ENCODE measurements around the gene RALB.
A peak's percentile ranks its signal among the peaks of the same experiment; 100 is the strongest.

Gene RALB

GRCh38 chr2:120252225-120253020, at the start of gene RALB:
RALB (plus strand) TSS chr2:120252852; CDS start chr2:120278665, 25,813 bp downstream.
- peak; percentile 100 for DNase-seq

GRCh38 chr2:120203251-120204021, 49.2 kb upstream of the RALB start:
- no peak for DNase-seq

GRCh38 chr2:120204022-120204405, 48.6 kb upstream of the RALB start:
- DNase-seq = no peak

DNA sequence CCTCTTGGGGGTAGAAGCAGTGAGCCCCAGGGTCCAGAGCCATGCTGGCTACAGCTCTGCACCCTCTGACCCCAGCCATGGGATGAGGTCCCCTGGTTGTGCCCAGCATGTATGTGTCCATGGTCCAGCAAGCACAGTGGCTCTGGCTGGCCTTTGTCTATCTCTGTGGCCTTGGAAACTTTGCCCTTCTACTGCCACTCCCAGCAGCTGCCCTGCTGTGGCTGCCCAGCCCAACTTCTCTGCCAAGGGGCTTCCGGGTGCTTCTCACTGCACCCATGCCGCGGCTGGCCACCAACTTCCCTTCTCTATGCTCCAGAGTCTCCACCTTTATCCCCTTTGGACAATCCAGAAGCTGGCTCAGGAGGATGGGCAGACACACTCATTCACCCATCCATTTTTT, 48.2 kb upstream of the RALB start:
- no peak for DNase-seq

DNA sequence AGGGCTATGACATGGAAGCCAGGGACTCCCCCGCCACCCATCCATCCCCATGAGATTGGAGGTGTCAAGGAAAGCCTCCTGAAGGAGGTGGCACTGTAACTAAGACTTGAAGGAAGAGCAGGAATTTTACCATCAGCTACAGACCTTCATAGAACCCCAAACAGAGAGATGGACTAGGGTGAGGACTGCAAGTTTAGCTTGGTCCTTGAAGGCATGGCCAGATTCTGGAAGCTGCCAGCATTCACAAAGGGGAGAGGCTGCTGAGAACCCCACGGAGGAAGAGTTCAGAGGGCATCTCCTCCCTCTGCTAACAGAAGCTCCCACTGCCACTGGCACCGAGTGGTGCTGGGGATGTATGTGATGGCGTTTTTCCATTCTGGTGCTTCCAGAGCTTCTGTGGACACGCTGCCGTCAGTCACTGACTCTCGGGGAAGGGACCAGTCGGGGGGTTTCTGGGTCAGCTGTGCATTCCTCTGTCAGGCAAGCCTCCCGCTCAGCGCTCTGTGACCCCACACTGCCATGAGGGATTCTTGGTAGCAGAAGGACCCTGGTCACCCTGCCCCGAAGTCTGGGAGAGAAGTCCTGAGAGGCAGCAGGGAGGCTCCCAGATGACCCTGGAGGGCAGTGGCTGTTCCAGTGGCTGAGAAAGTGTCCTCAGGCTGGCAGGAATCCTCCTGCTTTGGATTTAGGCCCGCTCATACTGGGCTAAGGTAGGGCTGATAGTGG, 47.5 kb upstream of the RALB start:
- DNase-seq = no peak

DNA sequence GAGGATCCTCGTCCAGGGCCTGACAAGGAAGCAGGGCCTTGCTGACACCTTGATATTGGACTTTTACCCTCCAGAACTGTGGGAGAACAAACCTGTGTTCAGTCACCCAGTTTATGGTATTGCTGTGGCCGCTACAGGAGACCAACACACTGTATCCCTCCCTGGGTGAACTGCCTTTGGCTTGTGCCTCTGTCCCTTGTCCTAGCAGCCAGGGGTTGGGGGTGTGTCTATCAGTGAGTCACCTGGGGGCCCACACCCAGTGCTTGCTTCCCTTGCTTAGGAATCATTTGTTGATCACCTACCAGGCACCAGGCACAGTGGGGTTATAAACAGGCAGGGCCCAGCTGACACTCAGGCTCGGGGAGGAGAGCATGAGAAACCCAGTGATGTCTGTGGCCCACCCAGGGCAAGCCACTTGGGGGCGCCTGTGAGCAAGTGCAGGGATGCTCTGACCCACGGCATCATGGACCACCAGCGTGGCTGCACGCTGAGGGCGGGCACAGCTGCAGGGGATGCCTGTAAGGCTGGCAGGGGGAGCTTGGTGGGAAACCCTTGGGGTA, 46.5 kb upstream of the RALB start:
- DNase-seq = peak; percentile 61

DNA sequence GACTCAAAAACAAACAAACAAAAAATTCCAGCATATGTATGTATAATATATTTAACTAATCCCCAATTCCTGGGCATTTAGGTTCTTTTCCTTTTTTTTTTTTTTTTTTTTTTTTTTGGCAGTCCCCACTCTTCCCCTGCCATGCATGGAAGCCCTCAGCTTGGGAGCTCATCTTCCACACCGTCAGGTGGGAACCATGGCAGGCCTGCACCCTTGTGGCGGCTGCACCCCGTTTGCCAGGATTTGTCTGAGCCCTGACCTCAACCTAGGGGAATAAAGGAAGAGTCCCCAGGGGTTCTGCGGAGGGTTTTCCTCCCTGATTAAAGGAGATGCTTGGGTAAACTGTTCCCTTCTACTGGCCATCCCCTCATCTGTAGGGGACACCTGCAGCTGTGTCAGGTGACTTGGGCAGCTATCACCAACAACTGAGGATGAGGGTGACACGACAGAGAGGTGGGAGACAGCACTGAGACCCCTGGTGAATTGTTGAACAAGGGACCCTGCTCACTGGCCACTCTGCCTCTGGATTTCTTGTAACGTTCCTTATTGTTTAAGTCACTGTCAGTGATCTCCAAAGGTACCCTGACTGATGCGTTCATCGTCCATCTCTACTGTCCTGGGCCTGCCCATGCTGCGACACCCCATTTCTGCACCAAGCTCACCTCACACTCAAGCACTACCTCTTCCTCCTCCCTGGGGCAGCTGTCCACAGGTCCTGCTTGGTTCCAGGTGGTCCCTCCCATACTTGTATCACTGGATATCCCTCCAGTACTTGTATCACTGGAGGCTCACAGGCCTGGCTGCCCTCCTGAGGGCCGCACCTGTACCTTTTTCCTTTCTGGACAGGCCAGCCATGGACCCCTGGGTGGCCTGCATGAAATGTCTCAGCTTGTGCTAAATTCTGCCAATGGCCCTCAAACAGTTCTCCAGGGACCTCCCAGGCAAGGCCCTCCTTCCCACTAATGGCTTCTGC, 44.0 kb upstream of the RALB start:
- no peak for DNase-seq

DNA sequence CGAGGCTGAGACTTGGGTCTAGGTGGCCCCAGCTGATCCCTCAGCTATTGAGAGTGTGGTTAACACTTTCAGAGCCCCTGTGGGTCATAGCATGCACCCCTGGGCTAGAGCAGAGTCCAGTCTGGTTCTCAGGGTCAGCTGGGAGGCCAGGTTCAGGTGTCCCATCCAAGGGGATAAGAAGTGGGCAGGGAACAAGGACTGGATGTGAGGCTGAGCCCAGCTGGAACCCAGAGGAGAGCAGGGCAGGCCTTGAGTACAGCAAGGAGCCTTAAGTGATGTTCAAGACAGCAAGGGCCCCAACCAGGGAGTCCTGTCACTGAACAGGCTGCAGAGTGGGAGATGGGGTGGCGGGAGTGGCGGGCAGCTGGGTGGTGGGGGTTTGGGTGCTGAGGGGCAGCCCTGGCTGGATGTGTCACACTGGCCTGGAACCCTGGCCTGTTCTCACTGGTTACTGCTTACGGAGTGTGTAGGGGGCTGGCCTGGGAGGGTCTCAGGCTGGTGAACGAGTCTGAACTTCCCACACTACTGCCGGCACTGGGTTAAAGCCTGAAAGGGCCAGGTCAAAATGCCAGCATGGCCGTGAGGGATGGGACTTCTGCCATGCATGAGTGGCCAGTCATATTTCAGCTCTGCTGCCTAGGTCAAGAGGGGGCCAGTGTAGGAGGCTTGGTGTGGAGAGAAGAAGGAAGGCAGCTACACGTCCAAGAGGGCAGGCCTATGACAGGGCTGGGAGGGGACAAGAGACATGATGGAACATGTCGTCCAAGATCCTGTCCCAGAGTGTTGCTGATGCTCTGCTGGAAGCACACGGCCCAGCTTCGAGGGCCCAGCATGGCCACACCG, 43.0 kb upstream of the RALB start:
- no peak for DNase-seq

DNA sequence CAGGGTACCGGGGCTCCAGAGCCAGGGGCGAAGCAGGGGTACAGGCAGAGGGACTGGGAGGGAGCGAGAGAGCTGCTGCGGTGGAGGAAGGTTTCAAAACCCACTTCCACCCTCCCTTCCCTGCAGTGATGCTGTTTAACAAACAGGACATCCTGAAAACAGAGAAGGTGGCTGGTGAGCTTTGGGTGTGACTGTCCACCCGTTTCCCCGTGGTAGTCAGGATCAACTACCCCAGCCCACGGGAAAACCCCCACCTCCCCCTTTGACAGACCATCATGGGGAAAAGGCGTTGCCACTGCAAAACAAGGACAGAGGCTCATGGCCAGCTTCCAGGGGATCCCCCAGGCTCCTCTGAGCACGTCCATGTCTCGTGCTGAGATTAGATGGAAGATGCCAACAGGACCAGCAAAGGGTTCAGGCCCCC, 42.4 kb upstream of the RALB start:
- no peak for DNase-seq

- DNase-seq = no peak
Observed at GRCh38 chr2:120218181-120218580, 34.5 kb upstream of the RALB start.

DNA sequence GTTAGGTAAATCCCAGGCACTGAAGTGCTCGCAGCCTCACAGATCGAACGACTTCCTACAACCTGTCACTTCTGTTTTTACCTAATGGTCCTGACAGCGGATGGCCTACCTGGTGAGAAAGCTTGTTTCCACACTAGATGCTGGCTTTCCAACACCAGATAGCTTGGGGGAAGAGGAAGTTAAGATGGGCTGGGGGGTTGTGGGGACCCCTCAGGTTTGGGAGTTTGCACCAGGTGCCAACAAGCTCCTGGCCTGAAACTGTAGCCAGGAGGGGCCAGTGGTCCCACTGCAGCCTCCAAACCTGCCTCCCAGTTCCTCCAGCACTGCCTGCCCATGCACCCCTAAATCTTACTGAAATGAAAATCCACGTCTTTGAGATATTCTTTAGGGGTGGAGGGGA, 33.4 kb upstream of the RALB start:
- DNase-seq = no peak

- no peak for DNase-seq
Observed at GRCh38 chr2:120219766-120220165, 32.9 kb upstream of the RALB start.

DNA sequence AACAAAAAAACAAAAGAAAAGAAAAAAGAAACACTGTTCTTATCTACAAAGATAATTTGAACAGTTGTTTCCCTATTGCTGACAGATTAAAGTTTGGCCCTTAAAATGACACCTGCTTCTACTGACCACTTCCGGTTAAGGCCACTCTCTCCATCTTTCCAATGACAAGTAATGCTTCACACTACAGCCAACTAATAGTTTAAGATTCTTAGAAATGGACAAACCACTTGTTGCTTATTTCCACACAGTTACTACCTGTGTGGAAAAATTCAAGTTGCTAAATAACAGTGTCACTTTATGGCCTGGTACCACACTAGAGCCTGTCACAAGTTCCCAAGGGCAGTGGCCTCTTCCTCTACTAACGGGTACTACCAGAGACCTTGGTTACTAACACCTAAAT, 31.9 kb upstream of the RALB start:
- DNase-seq = no peak

GRCh38 chr2:120221616-120222015, 31.0 kb upstream of the RALB start:
- DNase-seq = no peak

DNA sequence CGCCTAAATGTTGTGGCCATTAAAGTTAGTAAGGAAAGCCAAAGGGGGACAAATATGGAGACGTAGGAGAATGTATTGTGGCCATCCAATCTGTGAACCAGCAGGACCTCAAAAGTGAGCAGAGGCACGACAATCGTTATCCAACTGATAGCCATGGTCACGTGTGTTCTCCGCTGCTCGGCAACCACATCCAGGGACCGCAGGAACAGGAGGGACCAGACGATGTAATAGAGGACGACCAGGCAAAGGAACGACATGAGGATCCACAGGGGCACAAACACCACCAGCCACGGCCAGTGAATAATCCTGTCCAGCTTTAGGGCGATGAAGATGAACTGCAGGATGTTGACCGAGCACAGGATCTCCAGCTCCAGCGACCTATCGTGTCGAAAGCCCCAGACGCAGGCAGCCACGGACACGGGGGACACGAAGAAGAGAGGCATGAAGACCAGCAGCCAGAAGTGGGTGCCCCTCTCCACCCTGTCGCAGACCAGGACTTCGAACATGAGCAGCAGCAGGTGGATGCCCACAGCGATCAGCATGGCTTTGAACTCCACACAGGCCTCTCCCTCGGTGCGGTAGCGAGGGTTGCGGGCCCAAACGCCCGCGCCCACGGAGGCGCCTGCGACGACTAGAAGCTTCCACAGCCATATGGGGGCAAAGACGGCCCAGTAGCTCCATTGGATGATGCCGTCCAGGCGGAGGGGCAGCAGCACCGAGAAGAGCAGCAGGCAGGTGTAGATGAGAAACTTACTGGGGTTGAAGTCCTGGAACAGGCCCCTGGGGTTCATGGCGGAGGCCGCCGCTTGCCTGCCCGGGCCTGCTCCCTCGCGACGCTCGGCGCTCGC, 30.2 kb upstream of the RALB start:
- DNase-seq = no peak

DNA sequence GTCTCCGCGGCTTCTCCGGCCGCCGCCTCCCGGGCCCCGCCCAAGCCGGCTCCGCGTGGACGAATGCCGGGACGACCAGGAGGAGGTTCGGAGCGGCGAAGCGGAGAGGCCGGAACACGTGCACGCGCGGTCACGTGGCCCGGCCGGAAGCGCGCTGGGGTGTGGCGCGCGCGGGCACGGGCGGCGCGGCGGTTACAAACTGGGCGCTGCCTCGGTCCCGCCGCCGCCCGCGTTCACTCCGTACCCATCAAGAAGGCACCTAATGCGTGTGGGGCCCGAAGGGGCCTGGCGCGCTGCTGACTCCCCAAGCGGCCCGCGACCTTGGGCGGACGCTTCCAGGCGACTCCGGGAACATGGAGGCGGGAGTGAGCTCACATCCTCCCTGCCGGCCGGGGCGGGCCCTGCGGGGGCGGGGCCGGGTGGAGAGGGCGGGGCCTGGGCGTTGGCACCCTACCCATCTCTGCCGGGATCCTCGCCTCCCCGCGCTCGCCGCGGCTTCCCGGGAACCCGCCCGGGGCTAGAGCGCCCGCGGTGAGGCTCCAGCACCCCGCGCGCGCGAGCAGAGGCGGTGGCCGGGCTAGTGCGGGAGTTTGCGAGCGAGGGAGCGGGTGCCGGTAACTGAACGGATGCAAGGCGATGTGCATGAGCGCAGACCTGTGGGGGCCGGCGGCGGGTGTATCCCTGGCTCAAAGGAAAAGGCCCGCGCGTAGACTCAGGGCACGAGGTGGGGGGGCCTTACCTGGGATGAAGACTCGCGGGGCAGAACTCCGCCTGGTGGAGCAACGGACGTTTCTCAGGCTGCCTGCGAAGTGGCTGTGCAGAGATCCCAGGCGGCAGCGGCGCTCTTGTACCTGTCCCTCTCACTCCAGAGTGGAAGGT, 29.4 kb upstream of the RALB start, which contains the start of gene TMEM185B:
TMEM185B (minus strand) TSS at position 367 of the 879 bp plus-strand sequence. CDS start 424 bp downstream, outside the sequence.
- DNase-seq = peak; percentile 93

- DNase-seq = no peak
Observed at GRCh38 chr2:120224256-120224655, 28.4 kb upstream of the RALB start.

GRCh38 chr2:120224735-120225548, 27.7 kb upstream of the RALB start:
- DNase-seq = no peak
